Astrocyte of the cerebellum (primary cell): ENCODE data around the gene ZNF561.

ENCODE experiments used
- DNase-seq: peaks from one replicate; pipeline ENCODE4 v3.0.0-alpha.2; 2011; ENCODE audit warnings: low read depth
- H3K4me3 ChIP-seq: 2 replicates; pipeline ENCODE4 v1.5.1; 2011; ENCODE audit warnings: mild to moderate bottlenecking, low read depth, low read length, moderate library complexity
- in situ Hi-C: cut with HindIII; loops from 2 replicates; pipeline ENCODE4 v1.10.0; 2017; ENCODE audit warnings: low sequenced_read_pairs
- TF ChIP-seq, protein P1 (sequence below): IDR thresholded peaks from 2 replicates; pipeline ENCODE4 v1.5.1; 2012; ENCODE audit warnings: low read length, low read depth, moderate library complexity, mild to moderate bottlenecking; ENCODE audit errors: missing control alignments

ZNF561 gene

DNA sequence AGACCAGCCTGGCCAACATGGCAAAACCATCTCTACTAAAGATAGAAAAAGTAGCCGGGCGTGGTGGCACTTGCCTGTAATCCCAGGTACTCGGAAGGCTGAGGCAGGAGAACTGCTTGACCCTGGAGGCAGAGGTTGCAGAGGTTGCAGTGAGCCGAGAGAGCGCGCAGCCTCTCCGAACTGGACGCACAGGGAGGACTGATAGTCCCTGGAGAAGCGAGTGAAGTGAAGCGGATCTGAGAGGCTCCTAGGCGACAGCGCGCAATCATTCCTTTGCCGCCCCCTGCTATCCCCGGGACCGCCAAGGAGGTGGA is 233 bp downstream of the ZNF561 start:
- TF ChIP-seq, protein P1, sequence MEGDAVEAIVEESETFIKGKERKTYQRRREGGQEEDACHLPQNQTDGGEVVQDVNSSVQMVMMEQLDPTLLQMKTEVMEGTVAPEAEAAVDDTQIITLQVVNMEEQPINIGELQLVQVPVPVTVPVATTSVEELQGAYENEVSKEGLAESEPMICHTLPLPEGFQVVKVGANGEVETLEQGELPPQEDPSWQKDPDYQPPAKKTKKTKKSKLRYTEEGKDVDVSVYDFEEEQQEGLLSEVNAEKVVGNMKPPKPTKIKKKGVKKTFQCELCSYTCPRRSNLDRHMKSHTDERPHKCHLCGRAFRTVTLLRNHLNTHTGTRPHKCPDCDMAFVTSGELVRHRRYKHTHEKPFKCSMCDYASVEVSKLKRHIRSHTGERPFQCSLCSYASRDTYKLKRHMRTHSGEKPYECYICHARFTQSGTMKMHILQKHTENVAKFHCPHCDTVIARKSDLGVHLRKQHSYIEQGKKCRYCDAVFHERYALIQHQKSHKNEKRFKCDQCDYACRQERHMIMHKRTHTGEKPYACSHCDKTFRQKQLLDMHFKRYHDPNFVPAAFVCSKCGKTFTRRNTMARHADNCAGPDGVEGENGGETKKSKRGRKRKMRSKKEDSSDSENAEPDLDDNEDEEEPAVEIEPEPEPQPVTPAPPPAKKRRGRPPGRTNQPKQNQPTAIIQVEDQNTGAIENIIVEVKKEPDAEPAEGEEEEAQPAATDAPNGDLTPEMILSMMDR, result no peak
- peak overlapping the region; percentile 91 for H3K4me3 ChIP-seq
- no peak for DNase-seq
- in situ Hi-C loops, result no loop called here

GRCh38 chr19:9615844-9616243 is 5.2 kb downstream of the ZNF561 start:
- TF ChIP-seq, protein P1, result no peak
- DNase-seq, result no peak
- in situ Hi-C loops, result no loop called here
- no peak overlapping the region for H3K4me3 ChIP-seq

- in situ Hi-C loops, result no loop called here
These were observed 10.4 kb downstream of the ZNF561 start for GRCh38 chr19:9610484-9611113.

DNA sequence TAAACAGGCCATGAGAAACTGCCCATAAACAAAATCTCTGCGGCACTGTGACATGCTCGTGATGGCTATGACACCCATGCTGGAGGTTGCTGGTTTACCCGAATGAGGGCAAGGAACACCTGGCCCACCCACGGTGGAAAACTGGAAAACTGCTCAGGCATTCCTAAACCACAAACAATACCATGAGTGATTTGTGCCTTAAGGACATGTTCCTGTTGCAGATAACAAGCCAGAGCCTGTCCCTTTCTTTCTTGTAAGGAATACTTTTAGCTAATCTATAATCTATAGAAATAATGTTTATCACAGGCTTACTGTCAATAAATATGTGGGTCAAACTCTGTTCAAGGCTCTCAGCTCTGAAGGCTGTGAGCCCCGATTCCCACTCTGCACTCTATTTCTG is 12.1 kb downstream of the ZNF561 start:
- TF ChIP-seq, protein P1, result no peak
- H3K4me3 ChIP-seq, result no peak overlapping the region
- DNase-seq, result no peak
- in situ Hi-C loops, result no loop called here

More at GRCh38 chr19:9610484-9611113, 10.4 kb downstream of the ZNF561 start:
- DNase-seq, result no peak
- H3K4me3 ChIP-seq, result no peak overlapping the region
- TF ChIP-seq, protein P1, result no peak

DNA sequence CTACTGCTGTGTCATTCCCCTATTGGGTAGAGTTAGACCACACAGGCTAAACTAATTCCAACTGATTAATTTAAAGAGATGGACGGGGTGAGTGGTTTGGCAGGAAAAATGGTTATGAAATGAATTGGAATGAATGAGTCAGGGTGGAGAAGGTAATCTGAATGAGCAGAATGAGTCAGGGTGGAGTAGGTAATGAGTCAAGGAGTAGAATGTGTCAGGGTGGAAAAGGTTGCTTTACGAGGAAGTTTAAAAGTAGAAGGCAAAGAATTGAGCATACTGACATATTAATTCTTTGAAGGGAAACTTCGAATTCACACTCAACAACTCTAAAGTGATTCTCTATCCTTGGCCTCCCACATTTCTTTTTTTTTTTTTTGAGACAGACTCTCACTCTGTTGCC is 24.0 kb downstream of the ZNF561 start:
- in situ Hi-C loops, result no loop called here
- DNase-seq, result peak; percentile 12
- H3K4me3 ChIP-seq, result no peak overlapping the region
- TF ChIP-seq, protein P1, result no peak

DNA sequence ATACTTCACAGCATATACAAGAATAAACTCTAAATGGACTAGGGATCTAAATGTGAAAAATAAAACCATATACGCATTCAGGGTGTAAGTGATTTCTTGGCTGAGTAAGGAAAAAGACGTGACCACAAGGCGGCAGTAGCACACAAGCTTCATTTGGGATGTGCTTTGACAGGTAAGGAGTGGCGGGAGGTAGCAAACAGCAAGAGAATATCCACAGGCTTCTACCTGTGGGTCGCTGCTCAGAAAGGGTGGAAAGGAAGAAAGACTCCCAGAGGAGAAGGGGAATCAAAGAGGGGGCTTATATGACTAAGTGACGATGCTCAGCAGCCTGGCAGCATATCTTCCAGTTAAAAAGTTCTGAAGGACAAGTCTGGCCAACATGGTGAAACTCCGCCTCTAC is 34.3 kb downstream of the ZNF561 start:
- in situ Hi-C loops, result no loop called here
- no peak overlapping the region for H3K4me3 ChIP-seq
- TF ChIP-seq, protein P1, result peak; percentile 64
- DNase-seq, result peak; percentile 29
